GM21723 (cell line): ENCODE data around the gene BMP8B.
"Not testable (repeated sequence)": the region's sequence is repeated elsewhere in the genome, so short reads cannot be mapped to it uniquely, and the experiment has no call there.

Experiments used
- ATAC-seq: cut with Tn5 transposase; IDR thresholded peaks from one replicate; pipeline ENCODE4 v1.9.1; 2021; ENCODE audit warnings: mild to moderate bottlenecking, moderate library complexity; ENCODE audit not compliant: unreplicated experiment

BMP8B gene

DNA sequence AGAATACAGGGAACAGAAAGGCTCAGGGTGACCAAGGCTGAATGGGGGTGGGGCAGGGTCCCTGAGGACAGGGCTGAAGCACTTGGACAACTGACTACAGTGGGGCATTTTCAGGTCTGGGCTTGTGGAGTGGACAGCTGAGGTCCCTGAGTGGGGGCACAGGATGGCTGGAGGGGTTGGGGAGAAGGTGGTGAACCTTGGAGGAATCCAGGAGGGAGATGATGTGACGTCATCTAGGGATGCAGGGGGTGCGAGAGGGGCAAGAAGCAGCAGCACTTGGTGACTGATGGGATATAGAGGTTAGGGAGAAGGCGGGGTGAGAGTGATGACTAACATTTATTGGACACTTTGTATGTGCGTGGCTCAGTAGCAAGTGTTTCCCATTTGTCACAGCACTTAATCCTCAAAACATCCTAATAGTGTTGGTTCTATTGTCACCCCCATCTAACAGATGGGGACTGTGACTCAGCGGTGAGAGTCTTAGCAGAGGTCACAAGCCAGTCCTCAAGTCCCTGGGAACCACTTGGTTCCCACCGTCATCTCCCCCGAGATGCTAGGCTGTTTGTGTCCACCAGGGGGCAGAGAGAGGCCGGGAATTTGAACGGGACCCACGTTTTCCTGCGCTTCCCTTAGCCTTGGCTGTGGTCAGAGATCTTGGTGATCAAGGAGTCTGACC lies 27.9 kb upstream of the BMP8B start:
- ATAC-seq, result peak; percentile 57

DNA sequence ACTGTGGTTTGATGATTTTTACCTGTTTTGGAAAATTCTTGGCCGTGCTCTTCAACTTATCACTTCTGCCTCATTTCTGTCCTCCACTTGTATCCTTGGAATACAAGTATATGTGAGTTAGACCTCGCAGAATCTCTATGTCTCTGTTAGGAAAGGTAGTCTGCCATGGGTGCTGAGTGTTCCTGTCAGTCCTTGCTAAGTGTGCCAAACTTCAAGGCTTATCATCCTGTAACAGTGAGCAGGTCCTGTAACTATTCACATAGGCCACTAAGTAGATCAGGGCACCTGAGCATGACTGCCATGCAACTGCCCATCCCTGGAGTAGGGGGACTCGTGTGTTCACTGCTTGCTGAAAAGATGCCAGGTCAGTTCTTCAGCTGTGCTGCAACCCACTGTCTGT lies 24.2 kb upstream of the BMP8B start:
- ATAC-seq, result no peak

DNA sequence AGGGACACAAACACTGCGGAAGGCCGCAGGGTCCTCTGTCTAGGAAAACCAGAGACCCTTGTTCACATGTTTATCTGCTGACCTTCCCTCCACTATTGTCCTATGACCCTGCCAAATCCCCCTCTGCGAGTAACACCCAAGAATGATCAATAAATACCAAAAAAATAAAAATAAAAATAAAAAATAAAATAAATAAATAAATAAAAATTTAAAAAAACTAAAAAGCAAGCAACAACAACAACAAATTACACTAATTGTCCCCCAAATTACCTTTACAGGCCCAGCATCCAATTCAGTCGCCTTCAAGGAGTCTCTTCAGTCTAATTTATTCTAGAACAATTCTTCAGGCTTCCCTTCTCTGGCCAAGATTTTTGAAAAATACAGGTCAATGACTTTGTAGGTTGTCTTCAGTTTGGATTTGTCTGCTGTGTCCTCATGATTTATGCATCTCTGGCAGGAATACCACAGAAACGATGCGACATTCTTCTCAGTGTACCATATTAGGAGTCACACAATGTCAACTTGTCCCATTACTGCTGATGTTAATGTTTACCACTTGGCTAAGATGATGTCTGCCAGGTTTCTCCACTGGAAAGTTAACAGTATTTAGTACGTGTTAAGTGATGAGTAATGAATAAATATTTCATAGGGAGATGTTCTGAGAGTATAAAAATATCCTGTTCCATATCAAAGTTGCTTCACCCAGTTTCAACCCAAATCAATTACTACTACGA lies 20.3 kb upstream of the BMP8B start:
- no peak for ATAC-seq

DNA sequence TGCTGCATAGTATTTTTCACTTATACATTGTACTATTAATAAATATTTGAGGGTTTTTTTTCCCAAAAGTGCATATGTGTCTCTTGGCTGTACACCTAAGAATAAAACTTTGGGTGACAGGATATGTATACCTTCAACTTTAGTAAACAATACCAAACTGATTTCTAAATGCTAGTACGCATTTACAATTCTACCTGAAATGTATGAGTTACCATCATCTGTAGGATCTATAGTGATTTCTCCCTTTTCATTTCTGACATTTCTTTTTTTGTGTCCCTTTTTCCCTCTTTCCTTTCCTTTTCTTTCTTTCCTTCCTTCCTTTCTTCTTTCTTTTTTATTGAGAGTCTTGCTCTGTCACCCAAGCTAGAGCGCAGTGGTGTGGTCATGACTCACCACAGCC lies 16.7 kb upstream of the BMP8B start:
- ATAC-seq, result no peak

DNA sequence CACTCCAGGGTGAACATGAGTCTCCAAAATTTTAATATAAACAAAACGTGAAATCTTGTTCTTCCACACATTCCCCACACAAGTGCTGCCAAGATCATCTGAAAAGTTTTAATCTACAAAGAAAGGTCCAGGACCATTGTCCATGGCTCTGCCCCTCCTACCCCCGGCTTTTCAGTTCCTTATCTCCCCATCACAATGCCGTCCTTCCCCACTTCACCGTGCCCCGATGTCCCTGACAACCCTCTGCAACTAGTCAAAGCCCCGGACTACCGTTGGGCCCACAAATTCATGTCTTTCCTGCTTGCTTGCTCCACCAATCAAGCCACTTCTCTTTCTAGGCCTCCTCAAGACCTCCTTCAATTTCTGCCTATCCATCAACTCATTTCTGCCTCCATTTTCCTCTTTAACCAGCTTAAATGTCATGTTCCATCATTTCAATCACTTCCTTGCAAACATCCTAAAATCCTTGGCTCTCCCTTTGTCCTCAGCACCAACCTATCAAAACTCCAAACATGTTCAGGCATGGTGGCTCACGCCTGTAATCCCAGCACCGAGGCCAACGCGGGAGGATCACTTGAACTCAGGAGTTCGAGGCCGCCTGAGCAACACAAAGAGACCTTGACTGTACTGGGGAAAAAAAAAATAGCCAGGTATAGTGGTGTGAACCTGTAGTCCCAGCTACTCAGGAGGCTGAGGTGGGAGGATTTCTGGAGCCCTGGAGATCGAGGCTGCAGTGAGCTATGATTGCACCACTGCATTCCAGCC lies 14.0 kb upstream of the BMP8B start:
- no peak for ATAC-seq

DNA sequence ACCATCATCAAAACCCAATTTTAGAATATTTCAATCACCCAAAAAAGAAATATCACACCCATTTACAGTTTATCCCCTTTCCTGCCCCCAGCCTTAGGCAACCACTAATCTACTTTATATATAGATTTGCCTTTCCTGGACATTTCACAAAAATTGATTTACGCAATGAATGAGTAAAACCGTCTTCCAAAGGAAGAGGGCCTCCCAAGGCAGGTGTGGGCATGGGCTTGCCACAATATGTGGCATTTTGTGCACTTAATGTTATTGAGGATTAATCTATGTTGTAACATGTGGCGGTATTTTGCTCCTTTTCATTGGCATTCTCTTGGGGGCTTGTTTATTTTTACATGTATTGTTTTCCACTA lies 11.8 kb upstream of the BMP8B start:
- no peak for ATAC-seq

DNA sequence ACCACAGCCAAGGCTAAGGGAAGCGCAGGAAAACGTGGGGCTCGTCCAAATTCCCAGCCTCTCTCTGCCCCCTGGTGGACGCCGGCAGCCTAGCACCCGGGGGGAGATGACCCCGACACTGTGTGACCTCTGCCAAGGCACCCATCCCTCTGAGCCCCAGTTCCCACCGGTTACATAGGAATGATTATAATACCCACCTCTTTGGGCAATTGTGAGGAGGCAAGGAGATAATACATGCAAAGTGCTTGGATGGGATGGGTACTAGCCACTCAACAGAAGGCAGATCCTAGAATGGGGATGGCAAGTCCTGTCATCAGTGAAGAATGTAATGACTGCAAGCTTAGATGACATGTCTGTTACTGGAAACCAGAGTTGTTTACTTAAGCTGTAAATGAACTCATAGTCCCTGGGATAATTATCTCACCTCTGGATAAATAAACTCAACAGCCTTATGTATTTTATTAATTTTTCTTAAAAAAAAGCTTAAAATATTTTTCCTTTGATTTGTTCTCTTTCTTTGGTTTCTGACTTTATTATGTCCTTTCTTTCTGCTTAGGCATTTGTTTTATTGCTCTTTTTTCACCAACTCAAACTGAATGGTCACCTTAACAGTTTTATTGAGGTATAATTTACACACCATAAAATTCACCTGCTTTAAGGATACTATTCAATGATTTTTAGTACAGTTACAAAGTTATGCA lies 11.3 kb upstream of the BMP8B start:
- peak; percentile 67 for ATAC-seq

DNA sequence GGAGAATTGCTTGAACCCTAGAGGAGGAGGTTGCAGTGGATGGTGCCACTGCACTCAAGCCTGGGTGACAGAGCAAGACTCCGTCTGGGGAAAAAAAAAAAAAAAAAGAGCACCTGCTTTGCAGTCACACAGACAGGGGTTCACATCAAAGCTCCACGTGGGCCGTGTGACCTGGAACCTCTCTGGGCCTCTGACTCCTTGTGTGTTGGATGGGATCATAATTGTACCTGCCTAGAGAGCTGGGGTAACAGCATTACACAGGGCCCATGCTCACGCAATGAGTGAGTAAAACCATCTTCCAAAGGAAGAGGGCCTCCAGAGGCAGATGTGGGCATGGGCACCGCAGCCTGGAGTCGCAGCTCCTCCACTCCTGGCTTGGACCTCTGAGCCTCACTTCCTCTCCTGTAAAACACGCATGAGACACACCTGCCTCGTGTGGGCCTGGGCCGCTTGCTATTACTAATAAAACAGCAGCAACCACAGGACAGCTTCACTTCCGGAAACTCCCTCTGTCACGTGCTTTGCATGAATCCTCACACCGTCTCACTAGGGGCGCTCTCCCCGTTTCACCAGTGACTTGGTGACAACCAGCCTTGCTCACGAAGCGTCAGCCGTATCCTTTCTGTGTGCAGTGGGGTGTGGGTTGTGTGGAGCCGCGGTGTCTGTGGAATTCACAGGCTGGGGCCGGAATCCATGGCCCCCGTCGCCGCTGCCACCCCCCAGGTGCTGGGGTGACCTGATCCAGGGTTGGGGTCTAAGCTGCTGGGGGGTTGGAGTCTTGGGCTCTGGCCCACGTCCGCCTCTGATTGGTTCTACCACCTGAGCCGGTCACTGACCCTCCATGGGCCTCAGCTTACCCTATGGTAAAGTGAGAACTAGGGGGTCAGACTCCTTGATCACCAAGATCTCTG lies 10.4 kb upstream of the BMP8B start:
- ATAC-seq, result peak; percentile 94

DNA sequence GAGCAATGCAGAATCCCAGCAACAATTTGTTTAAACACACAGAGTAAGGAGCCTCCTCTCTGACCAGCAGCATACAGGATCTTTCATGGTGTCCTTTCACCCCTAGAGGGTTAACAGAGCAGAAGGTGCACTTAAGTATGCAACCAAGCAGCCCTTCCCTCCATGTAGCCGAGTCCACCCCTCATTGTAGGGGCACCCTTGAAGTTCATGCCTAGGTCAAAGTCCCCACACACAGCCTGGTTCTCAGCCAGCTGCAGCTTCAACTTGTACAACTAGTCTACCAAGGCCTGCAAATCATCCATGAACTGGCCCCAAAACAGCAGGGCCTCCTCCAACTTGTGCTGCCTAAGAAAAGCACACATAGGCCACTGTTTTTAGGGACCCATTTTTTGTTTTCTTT lies 7.0 kb upstream of the BMP8B start:
- ATAC-seq, result no peak

DNA sequence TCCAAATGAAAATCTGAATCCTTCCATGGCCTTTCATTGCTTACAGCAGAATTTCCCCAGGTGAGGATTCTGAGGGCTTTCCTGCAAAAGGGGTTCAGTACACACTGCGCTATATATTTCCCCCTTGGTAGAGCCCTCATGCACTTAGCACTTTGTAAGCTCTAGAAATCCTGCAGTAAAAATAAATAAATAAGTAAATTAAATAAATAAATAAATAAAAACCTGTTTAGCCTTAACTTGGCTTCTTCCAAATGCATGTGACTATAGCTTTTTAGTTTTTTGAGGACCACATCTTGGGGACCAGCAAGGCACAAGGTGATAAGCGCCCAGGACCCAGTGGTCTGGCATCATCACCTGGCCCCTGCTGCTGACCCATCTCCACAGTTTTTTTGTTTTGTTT lies 3.2 kb upstream of the BMP8B start:
- ATAC-seq, result no peak

DNA sequence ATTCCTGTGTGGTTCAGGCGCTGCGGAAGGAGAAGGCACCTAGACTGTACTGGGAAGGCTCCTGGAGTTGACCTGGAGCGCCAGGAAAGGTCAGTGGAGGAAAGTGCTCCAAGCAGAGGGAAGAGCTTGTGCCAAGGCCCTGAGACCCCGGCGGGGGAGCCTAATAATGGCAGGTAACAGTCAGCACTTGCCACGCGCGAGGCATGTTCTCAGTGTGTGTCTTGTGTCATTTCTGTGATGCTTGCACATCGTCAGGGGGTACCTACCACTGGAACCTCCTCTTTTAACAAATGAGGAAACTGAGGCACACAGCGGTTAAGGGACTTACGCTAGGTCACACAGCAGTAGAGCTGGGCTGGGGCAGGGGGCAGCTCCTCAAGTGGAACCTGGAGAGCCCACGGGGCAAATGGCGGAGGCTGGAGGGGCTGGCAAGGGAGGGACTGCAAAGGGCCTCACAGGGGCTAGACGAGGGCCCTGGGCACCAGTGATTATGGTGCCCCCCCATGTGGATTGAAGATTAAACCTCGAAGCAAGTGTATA lies 976 bp upstream of the BMP8B start:
- no peak for ATAC-seq

DNA sequence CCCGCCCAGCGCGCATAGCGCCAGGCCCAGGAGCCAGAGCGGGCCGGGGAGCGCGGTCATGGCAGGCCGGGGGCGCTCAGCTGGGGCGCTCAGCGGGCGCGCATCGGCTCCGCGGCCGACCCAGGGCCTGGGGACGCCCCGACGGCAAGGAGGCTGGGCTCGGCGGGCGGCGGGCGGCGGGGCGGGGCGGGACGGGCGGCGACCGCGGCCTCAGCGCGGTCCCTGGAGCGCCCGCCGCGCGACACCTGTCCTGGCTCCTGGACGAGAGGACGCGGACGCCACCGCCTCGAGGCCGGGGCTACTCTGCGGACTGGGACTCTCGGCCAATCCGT lies 273 bp downstream of the BMP8B start:
- ATAC-seq, result peak; percentile 19

DNA sequence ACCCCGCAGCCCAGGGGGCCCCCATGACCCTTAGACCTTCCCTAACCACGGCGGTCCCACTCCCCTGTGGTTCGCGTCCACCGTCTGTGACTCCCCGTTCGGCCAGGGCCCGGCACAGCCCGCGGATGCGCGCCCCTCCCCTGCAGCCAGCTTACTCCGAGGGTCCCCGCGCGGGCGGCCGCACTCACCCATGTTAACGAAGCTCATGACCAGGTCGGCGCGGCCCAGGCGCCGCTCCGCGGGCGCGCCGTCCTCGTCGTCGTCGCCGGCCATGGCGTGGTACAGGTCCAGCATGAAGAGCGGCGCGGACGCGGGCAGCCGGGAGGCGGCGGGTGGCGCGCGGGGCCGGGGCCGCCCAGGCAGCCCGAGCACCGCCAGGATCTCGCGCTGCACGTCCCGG lies 701 bp downstream of the BMP8B start:
- not testable (repeated sequence) for ATAC-seq

DNA sequence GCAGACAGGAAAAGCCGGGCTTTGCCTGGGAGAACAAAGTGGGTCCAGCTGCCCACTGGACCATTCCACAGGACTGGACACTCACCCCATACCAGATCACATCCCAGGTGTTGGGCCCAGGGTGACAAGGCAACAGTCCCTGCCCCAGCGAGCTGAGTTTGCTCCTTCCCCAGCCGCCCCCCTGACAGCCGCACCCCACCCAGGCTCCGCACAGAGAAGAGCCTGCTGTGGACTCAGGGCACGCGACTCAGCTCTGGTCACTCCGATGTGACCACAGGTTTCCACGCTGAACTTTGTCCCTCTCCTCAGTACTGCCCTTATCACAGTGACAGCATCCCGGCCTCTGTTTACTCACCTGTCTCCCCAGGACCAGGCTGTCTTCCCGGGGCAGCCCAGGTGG lies 1.2 kb downstream of the BMP8B start:
- no peak for ATAC-seq

DNA sequence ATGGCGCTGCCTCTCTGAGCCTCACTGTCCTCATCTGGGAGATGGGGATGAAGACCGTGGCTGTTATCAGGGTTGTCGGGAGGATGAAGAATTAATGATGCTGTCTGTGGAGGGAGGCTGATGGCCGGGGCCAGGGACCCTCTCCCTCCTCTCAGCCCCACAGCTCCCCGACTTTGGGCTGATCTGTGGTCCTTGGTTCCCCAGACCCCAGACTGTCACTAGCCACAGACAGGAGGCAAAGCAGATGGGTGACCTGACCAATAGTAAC lies 1.6 kb downstream of the BMP8B start:
- not testable (repeated sequence) for ATAC-seq

DNA sequence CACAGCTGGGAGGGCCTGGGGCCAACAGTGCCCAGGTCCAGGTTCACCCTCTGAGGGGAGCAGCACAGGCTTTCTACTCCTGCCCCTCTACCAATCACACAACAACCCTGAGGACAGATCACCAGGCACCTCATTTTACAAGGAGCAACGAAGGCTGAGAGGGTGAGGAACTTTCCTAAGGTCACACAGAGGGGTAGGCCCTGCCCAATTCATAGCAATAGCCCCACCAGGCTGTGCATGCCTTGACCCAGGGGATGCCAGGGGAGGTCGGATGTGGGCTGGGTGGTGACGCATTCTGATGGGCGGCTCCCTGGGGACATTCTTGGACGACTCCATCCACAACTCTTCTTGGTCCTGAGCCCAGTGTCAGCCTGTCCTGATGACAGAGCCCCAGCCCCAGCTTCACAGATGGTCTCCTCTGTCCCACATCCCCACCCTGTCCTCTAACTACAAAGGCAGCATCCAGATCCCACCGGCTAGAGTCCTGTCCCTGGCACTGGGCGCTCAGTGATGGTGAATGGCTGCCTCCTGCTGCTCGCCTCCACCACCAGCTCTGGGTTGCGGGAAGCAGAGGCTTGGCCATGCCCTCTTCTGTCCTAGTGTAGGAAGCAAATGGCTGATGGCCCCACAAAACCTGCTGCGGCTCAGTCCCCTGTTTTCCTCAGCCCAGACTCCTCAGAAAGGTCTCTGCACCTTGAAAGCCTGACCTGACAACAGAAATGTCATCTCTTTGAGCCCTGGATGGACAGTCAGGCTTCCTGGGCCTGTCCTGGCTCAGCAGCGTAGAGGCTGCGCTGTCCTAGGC lies 2.2 kb downstream of the BMP8B start:
- ATAC-seq, result not testable (repeated sequence)

DNA sequence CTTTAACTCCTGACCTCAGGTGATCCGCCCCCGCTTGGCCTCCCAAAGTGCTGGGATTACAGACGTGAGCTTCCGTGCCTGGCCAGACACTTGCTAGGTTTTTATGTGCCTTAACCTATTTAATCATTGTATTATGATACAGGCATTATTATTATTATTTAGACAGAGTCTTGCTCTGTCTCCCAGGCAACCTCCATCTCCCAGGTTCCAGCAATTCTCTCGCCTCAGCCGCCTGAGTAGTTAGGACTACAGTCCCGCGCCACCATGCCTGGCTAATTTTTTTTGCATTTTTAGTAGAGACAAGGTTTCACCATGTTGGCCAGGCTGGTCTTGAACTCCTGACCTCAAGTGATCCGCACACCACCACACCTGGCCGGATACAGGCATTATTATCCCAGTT lies 6.0 kb downstream of the BMP8B start:
- not testable (repeated sequence) for ATAC-seq

DNA sequence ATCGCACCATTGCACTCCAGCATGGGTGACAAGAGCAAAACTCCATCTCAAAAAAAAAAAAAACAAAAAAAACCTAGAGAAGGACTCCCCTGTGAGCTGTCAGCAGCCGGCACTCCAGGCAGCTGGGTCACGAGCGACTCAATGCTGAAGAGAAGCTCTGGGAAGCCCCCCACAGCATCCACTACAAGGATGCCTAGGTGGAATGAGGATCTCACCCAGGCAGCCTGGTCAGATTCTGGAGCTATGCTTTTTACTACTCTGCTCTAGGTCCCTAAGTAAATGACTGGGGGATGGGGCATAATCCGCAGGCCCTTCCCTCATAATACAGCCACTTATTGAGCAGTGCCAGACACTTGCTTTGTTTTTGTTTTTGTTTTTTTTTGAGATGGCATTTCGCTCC lies 6.6 kb downstream of the BMP8B start:
- no peak for ATAC-seq

DNA sequence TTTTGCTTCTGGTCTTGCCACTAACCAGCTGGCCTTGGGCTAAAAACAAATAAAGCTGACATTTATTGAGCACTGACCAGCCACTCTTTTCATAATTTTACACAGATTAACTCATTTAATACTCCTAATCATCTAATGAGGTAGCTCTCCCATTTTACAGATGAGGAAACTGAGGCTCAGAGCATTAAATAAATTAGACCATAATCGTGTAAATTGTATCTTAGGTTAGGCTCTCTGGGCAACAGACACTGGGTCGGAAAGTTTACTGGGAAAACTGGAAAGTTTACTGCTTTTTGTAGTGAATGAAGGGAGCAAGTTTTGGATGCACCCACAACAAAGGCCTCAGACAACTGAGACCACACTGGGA lies 7.3 kb downstream of the BMP8B start:
- no peak for ATAC-seq

DNA sequence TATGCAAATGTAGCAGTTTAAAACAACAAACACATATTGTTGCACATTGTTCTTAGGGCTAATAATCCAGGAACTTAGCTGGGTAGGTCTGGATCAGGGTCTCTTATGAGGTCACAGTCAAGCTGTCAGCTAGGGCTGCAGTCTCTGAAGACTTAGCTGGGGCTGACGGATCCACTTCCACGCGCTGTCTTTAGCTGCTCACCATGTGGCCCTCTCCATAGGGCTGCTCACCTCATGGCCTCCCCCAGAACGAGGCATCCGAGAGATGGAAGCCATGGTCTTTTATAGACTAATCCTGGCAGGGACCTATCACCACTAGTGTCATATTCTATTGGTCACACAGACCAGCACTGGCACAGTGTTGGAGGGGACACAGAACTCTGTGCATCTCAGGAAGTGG lies 8.8 kb downstream of the BMP8B start:
- ATAC-seq, result no peak
